H9 (cell line): ENCODE results near the gene IGFBP7. TPM values are rescaled to one million over a fixed set of nuclear protein-coding genes. Genes with fewer than 3 reads are reported as not detected.

Experiments used
- DNase-seq: peaks from one replicate; pipeline ENCODE4 v3.0.0-alpha.2; 2017
- H2AFZ ChIP-seq: one replicate; pipeline ENCODE4 v1.6.1; 2013; ENCODE audit warnings: mild to moderate bottlenecking, low read length, control low read depth, moderate library complexity
- H2AK5ac ChIP-seq: 2 replicates; pipeline ENCODE4 v1.6.1; 2013; ENCODE audit warnings: low read length, control low read depth, mixed read lengths; ENCODE audit not compliant: insufficient read length
- H2BK120ac ChIP-seq: one replicate; pipeline ENCODE4 v1.6.1; 2013; ENCODE audit warnings: low read depth, mild to moderate bottlenecking, low read length, control low read depth, inconsistent platforms; ENCODE audit not compliant: poor library complexity, severe bottlenecking
- H2BK12ac ChIP-seq: 2 replicates; pipeline ENCODE4 v1.6.1; 2013; ENCODE audit warnings: low read length, control low read depth, mixed read lengths, low read depth; ENCODE audit not compliant: insufficient read length
- H2BK15ac ChIP-seq: 2 replicates; pipeline ENCODE4 v1.6.1; 2013; ENCODE audit warnings: low read depth, low read length, control low read depth
- H2BK20ac ChIP-seq: one replicate; pipeline ENCODE4 v1.6.1; 2013; ENCODE audit warnings: low read depth, mild to moderate bottlenecking, low read length, control low read depth, inconsistent platforms; ENCODE audit not compliant: poor library complexity, severe bottlenecking
- H2BK5ac ChIP-seq: 2 replicates; pipeline ENCODE4 v1.6.1; 2013; ENCODE audit warnings: low read length, control low read depth, mixed read lengths; ENCODE audit not compliant: insufficient read length
- H3K14ac ChIP-seq: 2 replicates; pipeline ENCODE4 v1.6.1; 2013; ENCODE audit warnings: low read length, control low read depth; ENCODE audit not compliant: insufficient read depth
- H3K18ac ChIP-seq: 2 replicates; pipeline ENCODE4 v1.6.1; 2013; ENCODE audit warnings: low read depth, mild to moderate bottlenecking, mixed read lengths, low read length, control low read depth; ENCODE audit not compliant: insufficient read length
- H3K23ac ChIP-seq: 2 replicates; pipeline ENCODE4 v1.6.1; 2013; ENCODE audit warnings: low read length, control low read depth, mixed read lengths, low read depth; ENCODE audit not compliant: insufficient read length
- H3K23me2 ChIP-seq: 2 replicates; pipeline ENCODE4 v1.6.1; 2013; ENCODE audit warnings: low read depth, mild to moderate bottlenecking, mixed read lengths, low read length, control low read depth; ENCODE audit not compliant: insufficient read length, poor library complexity, severe bottlenecking
- H3K27ac ChIP-seq: 2 replicates; pipeline ENCODE4 v1.5.1; 2013; ENCODE audit warnings: low read length, control low read depth, mixed read lengths, low read depth; ENCODE audit not compliant: insufficient read length
- H3K27me3 ChIP-seq: 2 replicates; pipeline ENCODE4 v1.6.1; 2013; ENCODE audit warnings: low read length, control low read depth, inconsistent platforms; ENCODE audit not compliant: insufficient read depth
- H3K4ac ChIP-seq: 2 replicates; pipeline ENCODE4 v1.6.1; 2013; ENCODE audit warnings: low read depth, mild to moderate bottlenecking, control low read depth, inconsistent platforms, low read length, moderate library complexity
- H3K4me1 ChIP-seq: 2 replicates; pipeline ENCODE4 v1.6.1; 2013; ENCODE audit warnings: low read length, control low read depth, inconsistent platforms; ENCODE audit not compliant: insufficient read depth
- H3K4me2 ChIP-seq: 2 replicates; pipeline ENCODE4 v1.6.1; 2013; ENCODE audit warnings: low read length, control low read depth, mixed read lengths; ENCODE audit not compliant: insufficient read length, insufficient read depth
- H3K56ac ChIP-seq: 2 replicates; pipeline ENCODE4 v1.6.1; 2013; ENCODE audit warnings: low read depth, mild to moderate bottlenecking, mixed read lengths, low read length, control low read depth; ENCODE audit not compliant: insufficient read length
- H3K79me1 ChIP-seq: 2 replicates; pipeline ENCODE4 v1.6.1; 2013; ENCODE audit warnings: low read depth, mild to moderate bottlenecking, moderate library complexity, low read length, control low read depth, inconsistent platforms; ENCODE audit not compliant: insufficient read depth, poor library complexity, severe bottlenecking
- H3K79me2 ChIP-seq: 2 replicates; pipeline ENCODE4 v1.6.1; 2013; ENCODE audit warnings: low read length, control low read depth, inconsistent platforms; ENCODE audit not compliant: insufficient read depth
- H3K9ac ChIP-seq: 2 replicates; pipeline ENCODE4 v1.6.1; 2013; ENCODE audit warnings: low read length, control low read depth, mixed read lengths; ENCODE audit not compliant: insufficient read length; ENCODE audit errors: extremely low read depth
- H3K9me3 ChIP-seq: one replicate; pipeline ENCODE4 v1.6.1; 2013; ENCODE audit warnings: low read depth, low read length, inconsistent platforms; ENCODE audit not compliant: control insufficient read depth
- H3T11ph ChIP-seq: one replicate; pipeline ENCODE4 v1.6.1; 2013; ENCODE audit warnings: mild to moderate bottlenecking, low read length, control low read depth, inconsistent platforms
- H4K20me1 ChIP-seq: one replicate; pipeline ENCODE4 v1.6.1; 2013; ENCODE audit not compliant: control insufficient read depth, insufficient read length, insufficient read depth
- H4K5ac ChIP-seq: 2 replicates; pipeline ENCODE4 v1.6.1; 2013; ENCODE audit warnings: low read depth, mild to moderate bottlenecking, mixed read lengths, low read length, control low read depth; ENCODE audit not compliant: insufficient read length
- H4K8ac ChIP-seq: replicated peaks from 2 replicates; pipeline ENCODE4 v1.6.1; 2013; ENCODE audit warnings: low read length, control low read depth, mixed read lengths, low read depth; ENCODE audit not compliant: insufficient read length
- H4K91ac ChIP-seq: 2 replicates; pipeline ENCODE4 v1.6.1; 2013; ENCODE audit warnings: low read depth, mild to moderate bottlenecking, moderate library complexity, mixed read lengths, low read length, control low read depth; ENCODE audit not compliant: insufficient read length
- H3K27ac Mint-ChIP-seq, 3 experiments: 2 replicates in 2 of 3; 3 replicates in 1 of 3; pipeline ENCODE4 v1.8.0; 2020 to 2021; ENCODE audit warnings: mixed read lengths in 3 of 3, mild to moderate bottlenecking in 1 of 3, moderate library complexity in 1 of 3
- H3K27me3 Mint-ChIP-seq: 2 replicates; pipeline ENCODE4 v1.8.0; 2021; ENCODE audit warnings: low read depth, mild to moderate bottlenecking, moderate library complexity, mixed read lengths
- H3K36me3 Mint-ChIP-seq, 3 experiments: 2 replicates in 2 of 3; 3 replicates in 1 of 3; pipeline ENCODE4 v1.8.0; 2020 to 2021; ENCODE audit warnings: low read depth in 3 of 3, mixed read lengths in 3 of 3; ENCODE audit not compliant: insufficient read depth in 1 of 3
- H3K4me1 Mint-ChIP-seq, 2 experiments: 2 replicates each; pipeline ENCODE4 v1.8.0; 2020; ENCODE audit warnings: mixed read lengths in 2 of 2
- H3K4me3 Mint-ChIP-seq, 2 experiments: 2 replicates in 1 of 2; 3 replicates in 1 of 2; pipeline ENCODE4 v1.8.0; 2020 to 2021; ENCODE audit warnings: mild to moderate bottlenecking in 2 of 2, mixed read lengths in 2 of 2, moderate library complexity in 1 of 2
- H3K9me3 Mint-ChIP-seq, 2 experiments: 2 replicates in 1 of 2; 3 replicates in 1 of 2; pipeline ENCODE4 v1.8.0; 2020; ENCODE audit warnings: mild to moderate bottlenecking in 2 of 2, mixed read lengths in 2 of 2, moderate library complexity in 1 of 2
- CTCF ChIP-seq: fragments of 200-600 bp; sonication (generic); conservative IDR thresholded peaks from 3 replicates; pipeline ENCODE4 v1.8.0; 2021; ENCODE audit warnings: antibody characterized with exemption, mild to moderate bottlenecking
- WGBS: extraction: QIAGEN DNeasy Blood & Tissue Kit; methylation state at CpG from one replicate; pipeline ENCODE4 v1.1.7; 2013; ENCODE audit warnings: missing lambda C conversion rate, low lambda C conversion rate, mixed read lengths; ENCODE audit not compliant: insufficient read length; ENCODE audit errors: extremely low coverage; 5-methylcytosine and 5-hydroxymethylcytosine counted together
- total RNA-seq: library from RNA; stranded (reverse); gene quantifications from 2 replicates; pipeline ENCODE4 v1.2.1, GENCODE V29; 2021

Gene IGFBP7
- total RNA-seq, 1 experiment from 2014 or later, result 0.37 TPM

- peaks cover 12 to 26% (median 19%) of the 10 kb centered on the region in 3 experiments for H3K36me3 Mint-ChIP-seq
- DNase-seq, result no peak
- H3K4ac ChIP-seq, result no peak overlapping the region
- H4K5ac ChIP-seq, result no peak overlapping the region
- H4K8ac ChIP-seq, result no peak overlapping the region
- H3K4me1 ChIP-seq, result peaks cover 4% of the 10 kb centered on the region; the same call in 1 of the 2 replicates
- H2BK5ac ChIP-seq, result no peak overlapping the region
- no peak overlapping the region for H2AK5ac ChIP-seq
- no peak overlapping the region for H2BK15ac ChIP-seq
- H3K9ac ChIP-seq, result no peak overlapping the region
- peaks cover 3% of the 10 kb centered on the region in 2 experiments for H3K4me1 Mint-ChIP-seq
- H3K9me3 Mint-ChIP-seq, result peaks cover 26 to 36% of the 10 kb centered on the region in 2 experiments
- no peak overlapping the region for H2BK12ac ChIP-seq
- no peaks in the 10 kb centered on the region for H3K79me2 ChIP-seq
- no peak overlapping the region for H4K91ac ChIP-seq
- H3K23me2 ChIP-seq, result no peaks in the 10 kb centered on the region
- no peak overlapping the region for H3K56ac ChIP-seq
- H3K27me3 Mint-ChIP-seq, result peaks cover 2% of the 10 kb centered on the region; the same call in 1 of the 2 replicates
- H3K27me3 ChIP-seq, result no peaks in the 10 kb centered on the region
- no peak overlapping the region for H3K23ac ChIP-seq
- H2BK20ac ChIP-seq, result no peak overlapping the region
- no peak overlapping the region for H3K27ac ChIP-seq
- H2BK120ac ChIP-seq, result no peak overlapping the region
- no peak overlapping the region for H3K4me3 Mint-ChIP-seq
- no peak overlapping the region for H3T11ph ChIP-seq
- no peak overlapping the region for H3K27ac Mint-ChIP-seq
- peaks cover 10% of the 10 kb centered on the region for H3K9me3 ChIP-seq
- no peak overlapping the region for H2AFZ ChIP-seq
- no peaks in the 10 kb centered on the region for H4K20me1 ChIP-seq
- no peak overlapping the region for H3K14ac ChIP-seq
- H3K4me2 ChIP-seq, result no peak overlapping the region
- no CpG with 5 or more reads among the region's 3 CpGs for WGBS
- no peak overlapping the region for H3K18ac ChIP-seq
- TF ChIP-seq CTCF, result no peak
- no peaks in the 10 kb centered on the region for H3K79me1 ChIP-seq
Measured at GRCh38 chr4:57127361-57127760, 17.2 kb upstream of the IGFBP7 start.
